Keratinocyte (primary cell): Measurements from ENCODE around the gene TTI1.

ENCODE experiments used
- CTCF ChIP-seq, 3 experiments: IDR thresholded peaks in 1 of 3; conservative IDR thresholded peaks in 1 of 3; optimal IDR thresholded peaks in 1 of 3; 2 replicates in 2 of 3; 3 replicates in 1 of 3; pipeline versions ENCODE3 to v1.5.1; 2011; ENCODE audit warnings: low read length in 3 of 3, mild to moderate bottlenecking in 3 of 3, moderate library complexity in 2 of 3, control low read depth in 1 of 3, inconsistent platforms in 1 of 3; ENCODE audit not compliant: insufficient read depth in 2 of 3; ENCODE audit errors: extremely low read depth in 1 of 3
- EZH2 ChIP-seq: IDR thresholded peaks from one replicate; pipeline ENCODE4 v1.6.1; 2012; ENCODE audit warnings: inconsistent platforms, mild to moderate bottlenecking, low read length, moderate library complexity

GRCh38 chr20:37946946-37947345 lies 86.3 kb downstream of the TTI1 start:
- TF ChIP-seq CTCF (optimal IDR thresholded peaks at IDR 0.05 in 1 of 3, IDR thresholded peaks at IDR 0.05 in 1 of 3, conservative IDR thresholded peaks at IDR 0.05 in 1 of 3; ENCODE audit: extremely low read depth in 1 of 3, insufficient read depth in 2 of 3, low read length in 3 of 3): no peak
- no peak for TF ChIP-seq EZH2
